LNCAP (cell line): ENCODE data around the gene SPTLC2.

ENCODE experiments used
- CTCF ChIP-seq: fragments of 450-650 bp; IDR thresholded peaks from 2 replicates; pipeline ENCODE4 v1.5.1; 2017; ENCODE audit warnings: mild to moderate bottlenecking

The SPTLC2 gene

GRCh38 chr14:77648520-77649200 is 32.2 kb upstream of the SPTLC2 start:
- no peak for TF ChIP-seq CTCF

GRCh38 chr14:77647853-77648252 is 31.4 kb upstream of the SPTLC2 start:
- no peak for TF ChIP-seq CTCF

GRCh38 chr14:77646907-77647306 is 30.5 kb upstream of the SPTLC2 start:
- TF ChIP-seq CTCF, result no peak

- no peak for TF ChIP-seq CTCF
Observed at GRCh38 chr14:77645520-77646230, 29.2 kb upstream of the SPTLC2 start.

- TF ChIP-seq CTCF, result no peak
Observed at GRCh38 chr14:77642407-77642806, 26.0 kb upstream of the SPTLC2 start.

- no peak for TF ChIP-seq CTCF
Observed at GRCh38 chr14:77641534-77642341, 25.3 kb upstream of the SPTLC2 start.

- TF ChIP-seq CTCF, result no peak
Observed at GRCh38 chr14:77640756-77641533, 24.5 kb upstream of the SPTLC2 start.
